Panc1 (cell line): ENCODE results near the gene PLCB1. TPM values are rescaled to one million over a fixed set of nuclear protein-coding genes. Genes with fewer than 3 reads are reported as not detected.

Source experiments
- ATAC-seq: fragments of 200-7000 bp; cut with Tn5 transposase; 2 replicates; pipeline ENCODE4 v1.9.1; 2020; ENCODE audit warnings: mild to moderate bottlenecking, moderate library complexity
- BruUV-seq: library from RNA; stranded (reverse); fragments of 400-500 nt; replicated peaks from 2 replicates; lab custom pipeline; 2021; lab: Mats Ljungman, UMichigan
- CTCF ChIA-PET: fragments of 300-600 bp; sonication (Branson Sonifier 250); formaldehyde crosslinking; loops from one replicate; lab custom pipeline; 2022; ENCODE audit warnings: antibody characterized with exemption; lab: Charles Lee
- POLR2A ChIA-PET: fragments of 300-600 bp; sonication (Branson Sonifier 250); formaldehyde crosslinking; loops from one replicate; lab custom pipeline; 2022; ENCODE audit warnings: antibody characterized with exemption; lab: Charles Lee
- DNase-seq: peaks from one replicate; pipeline ENCODE4 v3.0.0-alpha.2; 2010; ENCODE audit warnings: low read depth, low spot score
- H3K27ac ChIP-seq: 2 replicates; pipeline ENCODE4 v1.5.1; 2011; ENCODE audit warnings: mild to moderate bottlenecking, low read length, inconsistent platforms
- H3K27me3 ChIP-seq: fragments of 200-500 bp; sonication (Bioruptor generic); 2 replicates; pipeline ENCODE4 v1.6.0; 2014; ENCODE audit warnings: low read length, inconsistent platforms; ENCODE audit not compliant: control insufficient read depth, insufficient read depth
- H3K36me3 ChIP-seq: fragments of 200-500 bp; sonication (Bioruptor generic); 2 replicates; pipeline ENCODE4 v1.5.1; 2014; ENCODE audit warnings: inconsistent platforms, mild to moderate bottlenecking, low read length, moderate library complexity; ENCODE audit not compliant: control insufficient read depth, insufficient read depth
- H3K4me1 ChIP-seq: 2 replicates; pipeline ENCODE4 v1.5.1; 2011; ENCODE audit warnings: inconsistent platforms, mild to moderate bottlenecking, low read length, moderate library complexity; ENCODE audit not compliant: control insufficient read depth, insufficient read depth
- H3K4me3 ChIP-seq, 2 experiments: 2 replicates each; pipeline ENCODE4 v1.5.1; 2011 to 2012; ENCODE audit warnings: low read depth in 2 of 2, low read length in 2 of 2, mild to moderate bottlenecking in 2 of 2, inconsistent platforms in 1 of 2, moderate library complexity in 1 of 2
- H3K9me3 ChIP-seq: fragments of 200-500 bp; sonication (Bioruptor generic); 2 replicates; pipeline ENCODE4 v1.5.1; 2014; ENCODE audit warnings: low read depth, mild to moderate bottlenecking, inconsistent platforms, low read length, moderate library complexity; ENCODE audit not compliant: control insufficient read depth, insufficient read depth
- POLR2AphosphoS5 ChIP-seq: IDR thresholded peaks from 2 replicates; pipeline ENCODE4 v1.6.1; 2012; ENCODE audit warnings: mild to moderate bottlenecking, low read depth, low read length, moderate library complexity
- SIN3A ChIP-seq: IDR thresholded peaks from 2 replicates; pipeline ENCODE4 v1.6.1; 2012; ENCODE audit warnings: low read depth, mild to moderate bottlenecking, low read length, moderate library complexity, borderline replicate concordance; ENCODE audit not compliant: insufficient read depth
- TCF7L2 ChIP-seq: IDR thresholded peaks from 2 replicates; pipeline ENCODE4 v1.6.1; 2011; ENCODE audit warnings: mild to moderate bottlenecking, low read depth, low read length, inconsistent platforms
- in situ Hi-C: cut with HindIII; loops from 2 replicates; pipeline ENCODE4 v1.10.0; 2016; ENCODE audit warnings: low sequenced_read_pairs, low pct_unique_long_range_greater_than_20kb
- intact Hi-C: fragments of 100-400 bp; cut with micrococcal nuclease; formaldehyde crosslinking; loops from one replicate; pipeline ENCODE4 v1.10.0; 2022; ENCODE audit not compliant: unreplicated experiment
- total RNA-seq: library from RNA; stranded (reverse); gene quantifications from one replicate; pipeline ENCODE4 v1.2.1, GENCODE V29; 2021; ENCODE audit not compliant: unreplicated experiment
- TF ChIP-seq, protein P1 (sequence below), 2 experiments: IDR thresholded peaks; 2 replicates each; pipeline ENCODE4 v1.6.1; 2011 to 2012; ENCODE audit warnings: low read depth in 2 of 2, control low read depth in 1 of 2, low read length in 1 of 2, mild to moderate bottlenecking in 1 of 2, moderate library complexity in 1 of 2; ENCODE audit not compliant: insufficient read depth in 1 of 2
- TF ChIP-seq, protein P2 (sequence below): fragments of 450-650 bp; IDR thresholded peaks from 2 replicates; pipeline ENCODE4 v1.5.1; 2017; ENCODE audit warnings: mild to moderate bottlenecking

The PLCB1 gene
- total RNA-seq, 1 experiment from 2014 or later, result 0.59 TPM

DNA sequence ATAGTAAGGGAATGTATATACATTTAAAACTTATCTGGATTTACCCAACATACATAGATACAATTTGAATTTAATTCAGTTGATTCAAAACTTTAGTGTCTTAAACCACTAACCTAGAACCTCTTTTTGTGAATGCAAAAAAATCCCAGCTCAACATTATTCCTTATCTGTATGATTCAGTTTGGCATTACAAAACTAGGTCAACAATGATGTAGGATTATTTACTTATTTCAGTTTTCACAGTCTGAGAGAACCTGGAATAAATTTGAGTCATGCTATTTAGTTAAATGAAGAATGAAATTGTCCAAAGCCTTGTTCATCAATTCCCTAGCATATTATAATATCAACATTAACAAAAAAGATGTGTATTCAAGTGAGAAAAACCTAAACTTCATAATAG lies 7.4 kb upstream of the PLCB1 start:
- DNase-seq (no peak), ATAC-seq (no peak)
- Histone ChIP-seq H3K36me3 (no peaks in the 10 kb centered on the region), H3K27me3 (no peaks in the 10 kb centered on the region; the same call in 1 of the 2 replicates), H3K4me3 (no peak overlapping the region), H3K4me1 (no peaks in the 10 kb centered on the region), H3K27ac (no peak overlapping the region), H3K9me3 (no peaks in the 10 kb centered on the region)
- intact Hi-C loops (no loop called here), in situ Hi-C loops (no loop called here)
- POLR2A ChIA-PET, result no interaction called here
- CTCF ChIA-PET, result no interaction called here
- no peak for TF ChIP-seq SIN3A
- TF ChIP-seq TCF7L2, result no peak
- TF ChIP-seq, protein P1, sequence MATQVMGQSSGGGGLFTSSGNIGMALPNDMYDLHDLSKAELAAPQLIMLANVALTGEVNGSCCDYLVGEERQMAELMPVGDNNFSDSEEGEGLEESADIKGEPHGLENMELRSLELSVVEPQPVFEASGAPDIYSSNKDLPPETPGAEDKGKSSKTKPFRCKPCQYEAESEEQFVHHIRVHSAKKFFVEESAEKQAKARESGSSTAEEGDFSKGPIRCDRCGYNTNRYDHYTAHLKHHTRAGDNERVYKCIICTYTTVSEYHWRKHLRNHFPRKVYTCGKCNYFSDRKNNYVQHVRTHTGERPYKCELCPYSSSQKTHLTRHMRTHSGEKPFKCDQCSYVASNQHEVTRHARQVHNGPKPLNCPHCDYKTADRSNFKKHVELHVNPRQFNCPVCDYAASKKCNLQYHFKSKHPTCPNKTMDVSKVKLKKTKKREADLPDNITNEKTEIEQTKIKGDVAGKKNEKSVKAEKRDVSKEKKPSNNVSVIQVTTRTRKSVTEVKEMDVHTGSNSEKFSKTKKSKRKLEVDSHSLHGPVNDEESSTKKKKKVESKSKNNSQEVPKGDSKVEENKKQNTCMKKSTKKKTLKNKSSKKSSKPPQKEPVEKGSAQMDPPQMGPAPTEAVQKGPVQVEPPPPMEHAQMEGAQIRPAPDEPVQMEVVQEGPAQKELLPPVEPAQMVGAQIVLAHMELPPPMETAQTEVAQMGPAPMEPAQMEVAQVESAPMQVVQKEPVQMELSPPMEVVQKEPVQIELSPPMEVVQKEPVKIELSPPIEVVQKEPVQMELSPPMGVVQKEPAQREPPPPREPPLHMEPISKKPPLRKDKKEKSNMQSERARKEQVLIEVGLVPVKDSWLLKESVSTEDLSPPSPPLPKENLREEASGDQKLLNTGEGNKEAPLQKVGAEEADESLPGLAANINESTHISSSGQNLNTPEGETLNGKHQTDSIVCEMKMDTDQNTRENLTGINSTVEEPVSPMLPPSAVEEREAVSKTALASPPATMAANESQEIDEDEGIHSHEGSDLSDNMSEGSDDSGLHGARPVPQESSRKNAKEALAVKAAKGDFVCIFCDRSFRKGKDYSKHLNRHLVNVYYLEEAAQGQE (IDR thresholded peaks at IDR 0.05; ENCODE audit: insufficient read depth in 1 of 2, low read depth in 2 of 2, low read length in 1 of 2), result no peak
- TF ChIP-seq POLR2AphosphoS5, result no peak
- TF ChIP-seq, protein P2, sequence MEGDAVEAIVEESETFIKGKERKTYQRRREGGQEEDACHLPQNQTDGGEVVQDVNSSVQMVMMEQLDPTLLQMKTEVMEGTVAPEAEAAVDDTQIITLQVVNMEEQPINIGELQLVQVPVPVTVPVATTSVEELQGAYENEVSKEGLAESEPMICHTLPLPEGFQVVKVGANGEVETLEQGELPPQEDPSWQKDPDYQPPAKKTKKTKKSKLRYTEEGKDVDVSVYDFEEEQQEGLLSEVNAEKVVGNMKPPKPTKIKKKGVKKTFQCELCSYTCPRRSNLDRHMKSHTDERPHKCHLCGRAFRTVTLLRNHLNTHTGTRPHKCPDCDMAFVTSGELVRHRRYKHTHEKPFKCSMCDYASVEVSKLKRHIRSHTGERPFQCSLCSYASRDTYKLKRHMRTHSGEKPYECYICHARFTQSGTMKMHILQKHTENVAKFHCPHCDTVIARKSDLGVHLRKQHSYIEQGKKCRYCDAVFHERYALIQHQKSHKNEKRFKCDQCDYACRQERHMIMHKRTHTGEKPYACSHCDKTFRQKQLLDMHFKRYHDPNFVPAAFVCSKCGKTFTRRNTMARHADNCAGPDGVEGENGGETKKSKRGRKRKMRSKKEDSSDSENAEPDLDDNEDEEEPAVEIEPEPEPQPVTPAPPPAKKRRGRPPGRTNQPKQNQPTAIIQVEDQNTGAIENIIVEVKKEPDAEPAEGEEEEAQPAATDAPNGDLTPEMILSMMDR, result no peak
- BruUV-seq, result no TSS peak

DNA sequence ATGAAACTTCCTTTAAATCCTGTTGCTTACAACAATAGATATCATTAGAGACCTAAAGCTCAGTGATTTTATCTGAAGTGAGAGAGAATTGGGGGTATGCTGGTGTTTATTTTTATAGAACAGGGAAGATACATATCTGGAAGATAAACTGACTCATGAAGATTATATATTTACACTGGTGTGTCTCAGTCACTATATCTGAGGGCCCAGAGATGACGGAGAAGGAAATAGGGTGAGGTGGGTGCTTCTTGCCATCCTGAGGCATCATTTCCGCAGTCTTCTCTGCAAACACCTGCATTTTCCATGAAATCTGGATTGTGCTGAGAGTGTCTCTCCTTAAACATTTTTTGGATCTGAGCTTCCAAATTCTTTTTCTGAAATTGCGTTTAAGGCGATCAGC lies 5.9 kb upstream of the PLCB1 start:
- H3K4me1 ChIP-seq, result no peaks in the 10 kb centered on the region
- in situ Hi-C loops (no loop called here), intact Hi-C loops (no loop called here)
- TF ChIP-seq, protein P2, result no peak
- TF ChIP-seq TCF7L2 (no peak), SIN3A (no peak), POLR2AphosphoS5 (no peak)
- TF ChIP-seq, protein P1 (IDR thresholded peaks at IDR 0.05; ENCODE audit: insufficient read depth in 1 of 2, low read depth in 2 of 2, low read length in 1 of 2), result no peak
- H3K27me3 ChIP-seq, result peaks cover 7% of the 10 kb centered on the region
- H3K36me3 ChIP-seq, result no peaks in the 10 kb centered on the region
- H3K9me3 ChIP-seq, result no peaks in the 10 kb centered on the region
- H3K4me3 ChIP-seq, result no peak overlapping the region
- no peak for DNase-seq
- ChIA-PET POLR2A (no interaction called here), CTCF (no interaction called here)
- no peak overlapping the region for H3K27ac ChIP-seq
- no peak for ATAC-seq
- no TSS peak for BruUV-seq
